HG03039 (cell line): ENCODE measurements around the gene C17orf67.

Experiments
- ATAC-seq: cut with Tn5 transposase; IDR thresholded peaks from one replicate; pipeline ENCODE4 v1.9.1; 2021; ENCODE audit warnings: mild to moderate bottlenecking, moderate library complexity; ENCODE audit not compliant: unreplicated experiment

C17orf67 gene

GRCh38 chr17:56834380-56835263, 902 bp upstream of the C17orf67 start:
- ATAC-seq: peak; percentile 22

DNA sequence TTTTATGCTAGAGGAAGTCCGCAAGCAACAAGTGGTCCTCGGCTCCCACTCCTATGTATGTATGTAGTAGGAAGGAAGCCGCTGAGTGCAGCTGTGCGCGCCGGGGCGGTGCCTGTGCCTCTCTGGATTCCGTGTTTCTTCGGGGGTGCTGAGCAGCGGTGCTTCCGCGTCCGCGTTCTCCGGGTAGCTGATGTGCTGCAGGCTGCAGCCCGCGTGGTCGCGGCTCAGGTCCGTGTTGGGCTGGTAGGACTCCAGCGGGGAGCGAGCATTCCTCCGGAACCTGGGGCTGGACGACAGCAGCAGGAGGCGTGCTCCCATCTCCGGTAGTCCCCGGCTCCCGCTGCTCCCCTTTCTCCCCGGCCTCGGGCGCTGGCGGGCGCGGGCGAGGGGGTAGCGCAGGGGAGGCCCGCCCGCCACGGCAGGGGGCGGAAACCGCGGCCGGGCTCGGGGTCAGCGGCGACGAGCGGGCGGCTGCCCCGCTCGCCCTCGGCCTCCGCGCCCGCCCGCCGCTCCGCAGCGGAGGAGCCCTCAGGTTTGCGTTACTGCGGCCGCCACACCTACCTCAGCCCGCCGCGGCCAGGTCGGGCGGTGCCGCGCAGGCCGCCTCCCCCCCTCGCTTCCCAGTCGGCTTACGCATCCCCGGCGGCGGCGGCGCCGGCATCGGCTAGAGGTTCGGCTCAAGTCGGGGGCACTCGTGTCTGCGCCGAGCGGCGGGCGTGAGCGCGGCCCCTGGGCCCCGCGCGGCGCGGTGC, 487 bp downstream of the C17orf67 start:
- ATAC-seq: peak; percentile 41

DNA sequence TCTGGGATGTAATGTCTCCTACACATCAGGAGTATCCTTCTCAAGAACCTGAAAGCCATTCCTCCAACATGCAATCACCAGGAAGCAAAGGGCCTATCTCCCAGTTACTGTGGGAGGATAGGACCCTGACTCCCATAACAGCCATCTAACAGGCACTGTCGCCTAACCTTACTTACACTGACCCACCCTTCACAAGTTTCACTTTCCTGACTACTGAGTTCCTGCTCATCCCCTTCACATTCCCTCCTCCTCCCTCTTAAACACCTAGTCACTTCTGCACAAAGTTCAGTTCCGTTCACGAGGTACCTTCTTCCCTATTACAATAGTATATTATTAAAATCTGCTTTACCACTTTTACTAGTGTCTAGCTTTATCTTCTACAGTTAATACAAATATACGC, 1.3 kb downstream of the C17orf67 start:
- ATAC-seq: no peak

DNA sequence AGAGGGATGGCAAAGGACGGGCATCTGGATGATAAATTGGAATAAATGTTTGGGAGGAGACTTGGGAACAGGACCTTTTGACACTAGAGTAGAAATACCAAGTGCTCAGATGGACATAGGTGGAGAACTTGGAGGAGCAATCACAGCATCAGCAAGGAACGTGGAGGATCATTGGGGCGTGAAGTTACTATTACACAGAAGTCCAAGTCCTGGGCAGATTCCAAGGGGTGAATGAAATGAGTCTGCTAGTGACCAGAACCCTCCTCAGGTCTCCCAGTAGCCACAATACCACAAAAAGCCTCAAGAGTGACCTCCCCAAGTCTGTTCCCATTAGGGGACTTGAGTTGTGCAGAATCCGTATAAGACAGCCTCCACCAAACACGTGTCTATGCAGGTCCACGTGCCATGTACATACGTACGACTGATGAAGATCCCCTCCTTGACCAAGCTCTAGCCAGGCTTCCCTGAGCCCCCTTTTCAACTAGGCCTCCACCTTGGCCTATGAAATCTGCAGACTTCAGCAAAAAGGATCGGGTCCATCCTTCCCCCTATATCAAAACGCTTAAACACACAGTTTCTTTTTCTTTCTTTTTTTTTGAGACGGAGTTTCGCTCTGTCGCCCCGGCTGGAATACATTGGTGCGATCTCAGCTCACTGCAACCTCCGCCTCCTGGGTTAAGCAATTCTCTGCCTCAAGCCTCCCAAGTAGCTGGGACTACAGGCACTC, 2.2 kb downstream of the C17orf67 start:
- ATAC-seq: no peak

DNA sequence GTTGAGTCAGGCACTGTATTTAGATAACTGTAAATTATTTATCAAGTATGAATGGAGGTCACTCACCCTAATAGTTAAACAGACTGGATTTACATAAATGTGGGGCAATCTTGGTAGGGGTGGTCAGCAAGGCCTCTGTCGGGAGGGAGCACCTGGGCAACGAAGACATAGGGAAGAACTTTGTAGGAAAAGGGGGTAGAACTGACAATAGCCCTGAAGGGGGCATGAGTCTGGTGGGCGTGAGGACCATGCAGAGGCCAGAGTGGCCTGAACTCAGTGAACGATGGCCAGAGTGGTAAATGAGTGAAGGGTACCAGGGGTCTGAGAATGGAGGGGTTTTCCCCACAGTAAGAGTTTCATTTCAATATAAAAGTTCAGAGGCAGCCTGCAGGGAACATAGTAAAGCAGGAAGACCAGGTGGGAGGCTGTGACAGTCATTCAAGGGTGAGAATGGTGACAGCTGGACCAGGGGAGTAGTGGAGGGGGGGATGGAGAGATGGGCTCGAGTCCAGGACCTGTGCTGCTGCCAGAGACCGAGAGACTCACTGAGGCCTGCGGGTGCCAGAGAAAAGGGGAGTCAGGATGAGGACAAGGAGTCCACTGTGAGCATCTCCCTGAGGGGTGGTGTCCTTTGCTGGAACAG, 2.9 kb downstream of the C17orf67 start:
- no peak for ATAC-seq

- no peak for ATAC-seq
Measured at GRCh38 chr17:56826611-56827414, 6.9 kb downstream of the C17orf67 start.

DNA sequence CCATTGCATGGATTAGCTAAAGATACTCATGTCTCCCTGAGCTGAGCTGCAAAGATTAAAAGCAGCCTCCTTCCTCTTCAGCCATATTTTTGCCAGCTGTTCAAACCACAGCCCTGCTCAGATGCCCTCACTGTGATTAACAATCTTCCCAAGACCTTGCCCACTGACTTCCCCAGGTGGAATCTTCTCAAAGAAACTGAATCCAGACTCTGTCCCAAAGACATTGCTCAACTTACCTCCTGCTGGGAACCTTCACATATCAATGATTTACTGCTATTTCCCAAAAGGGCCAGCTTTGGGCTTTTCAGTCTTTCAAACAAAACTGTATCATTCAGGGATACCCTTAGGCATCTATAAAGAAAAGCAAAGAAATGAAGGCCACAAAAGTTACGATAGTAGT, 9.2 kb downstream of the C17orf67 start:
- ATAC-seq: no peak

DNA sequence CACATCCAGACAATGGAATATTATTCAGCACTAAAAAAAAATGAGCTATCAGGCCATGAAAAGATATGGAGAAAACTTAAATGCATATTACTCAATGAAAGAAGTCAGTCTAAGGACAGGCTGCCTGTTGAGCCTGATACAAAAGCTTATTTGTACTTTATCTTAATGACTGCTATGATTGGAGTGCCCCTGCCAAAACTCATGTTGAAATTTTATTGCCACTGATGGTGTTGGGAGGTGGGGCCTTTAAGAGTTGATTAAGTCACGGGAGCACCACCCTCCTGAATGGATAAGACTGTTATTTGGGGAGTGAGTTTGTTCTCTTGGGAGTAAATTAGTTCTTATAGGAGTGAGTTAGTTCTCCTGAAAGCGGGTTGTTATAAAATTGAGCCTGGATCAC, 9.9 kb downstream of the C17orf67 start:
- no peak for ATAC-seq

DNA sequence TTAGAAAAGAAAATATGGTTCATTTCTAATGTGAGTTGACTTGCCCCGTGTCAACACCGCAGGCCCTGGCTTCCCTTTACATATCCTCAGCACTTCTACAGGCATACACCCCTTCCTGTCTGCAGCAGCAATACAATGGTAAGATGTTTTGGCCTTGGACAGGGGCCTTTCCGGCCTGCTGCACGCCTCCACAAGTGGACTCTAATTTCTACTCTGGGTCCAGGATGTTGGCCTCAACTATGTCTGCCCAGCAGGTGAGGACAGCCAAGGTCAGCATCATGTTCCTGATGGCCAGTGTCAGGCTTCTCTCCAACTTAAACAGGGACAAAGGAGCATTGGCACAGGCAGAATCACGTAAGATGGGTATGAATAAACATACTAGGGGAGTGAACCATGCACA, 11.0 kb downstream of the C17orf67 start:
- no peak for ATAC-seq

DNA sequence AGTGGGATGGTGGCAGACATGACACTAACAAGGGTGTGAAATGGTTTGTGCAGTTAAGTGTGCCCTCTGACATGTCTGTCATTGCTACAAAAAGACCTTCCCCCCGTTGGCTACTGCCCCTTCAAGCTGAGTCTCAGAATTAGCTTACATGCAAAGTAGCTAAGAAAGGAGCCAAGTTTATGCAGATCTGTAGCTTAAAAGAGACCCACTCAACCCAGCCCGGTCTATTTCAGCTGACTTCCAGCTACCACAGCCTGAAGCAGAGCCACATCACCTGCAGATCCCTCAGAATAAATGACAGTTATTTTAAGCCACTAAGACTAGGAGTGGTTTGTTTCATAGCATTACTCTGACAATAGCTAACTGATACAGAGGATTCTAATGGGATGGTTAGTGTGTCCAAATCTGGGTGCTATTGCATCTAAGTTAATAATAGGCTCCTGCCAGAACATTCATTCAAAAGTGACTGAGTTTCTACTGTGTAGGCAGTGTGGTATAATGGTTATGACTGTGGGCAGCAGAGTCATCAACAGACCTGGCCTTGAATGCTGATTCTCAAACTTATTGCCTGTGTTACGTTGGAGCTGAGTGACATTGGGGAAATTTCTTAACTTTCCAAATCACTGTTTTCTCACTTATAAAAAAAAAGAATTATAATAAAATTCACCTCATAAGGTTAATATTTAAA, 11.7 kb downstream of the C17orf67 start:
- no peak for ATAC-seq

- no peak for ATAC-seq
Measured at GRCh38 chr17:56820207-56820606, 13.5 kb downstream of the C17orf67 start.

GRCh38 chr17:56819431-56820145, 14.1 kb downstream of the C17orf67 start:
- peak; percentile 53 for ATAC-seq

- ATAC-seq: no peak
Measured at GRCh38 chr17:56819030-56819429, 14.7 kb downstream of the C17orf67 start.

DNA sequence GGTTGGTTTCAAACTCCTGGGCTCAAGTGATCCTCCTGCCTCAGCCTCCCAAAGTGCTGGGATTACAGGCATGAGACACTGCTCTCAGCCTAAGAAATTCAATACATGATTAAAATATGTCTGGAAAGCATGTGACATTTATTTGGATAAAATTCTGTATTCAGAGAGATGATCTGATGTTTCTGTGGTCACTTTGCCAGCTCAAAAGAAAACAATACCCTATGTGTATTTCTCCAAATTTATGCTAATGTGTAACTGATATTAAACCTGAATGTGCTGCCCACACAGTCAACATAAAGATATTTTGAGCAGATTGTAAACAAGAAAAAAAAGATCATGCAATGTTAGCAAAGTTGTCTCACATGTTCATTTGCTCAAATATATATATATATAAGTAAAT, 16.7 kb downstream of the C17orf67 start:
- no peak for ATAC-seq

GRCh38 chr17:56815711-56816110, 18.0 kb downstream of the C17orf67 start:
- no peak for ATAC-seq

- ATAC-seq: no peak
Measured at GRCh38 chr17:56812901-56813388, 20.8 kb downstream of the C17orf67 start.

DNA sequence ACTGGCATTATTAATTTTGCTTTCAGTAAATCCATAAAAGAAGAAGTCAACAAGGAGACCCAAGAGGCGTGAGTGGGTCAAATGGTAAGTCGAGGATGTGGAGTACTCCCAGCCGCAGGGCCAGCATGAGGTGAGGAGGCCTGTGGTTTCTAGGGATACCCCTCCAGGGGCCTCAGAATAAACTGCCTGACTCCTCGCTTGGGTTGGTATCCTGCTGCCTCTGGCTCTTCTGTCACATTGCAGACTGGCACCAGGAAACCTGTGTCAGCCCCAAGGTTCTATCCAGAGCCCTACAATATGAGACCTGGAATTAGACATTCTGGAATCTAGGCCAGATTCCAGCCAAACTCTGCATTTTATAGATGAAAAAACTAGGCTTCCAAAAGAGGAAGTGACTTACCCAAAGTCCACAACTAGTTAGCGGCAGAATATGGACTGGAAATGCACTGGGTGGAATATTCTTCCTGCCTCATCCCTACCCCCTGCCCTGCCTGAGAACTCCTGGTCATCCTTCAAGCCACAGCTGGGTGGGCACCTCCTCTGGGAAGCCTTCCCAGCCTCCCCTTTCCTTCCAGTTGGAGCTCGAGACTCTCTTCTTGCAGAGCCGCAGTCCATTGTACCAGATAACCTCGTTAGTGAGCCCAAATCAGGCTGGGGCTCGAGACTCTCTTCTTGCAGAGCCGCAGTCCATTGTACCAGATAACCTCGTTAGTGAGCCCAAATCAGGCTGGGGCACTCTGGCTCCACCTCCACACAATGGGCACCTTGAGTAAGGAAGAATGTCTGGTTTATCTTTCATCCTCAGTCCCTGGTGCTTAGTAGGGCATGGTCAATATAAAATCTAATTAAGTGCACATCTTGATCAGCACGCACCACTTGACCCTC, 22.6 kb downstream of the C17orf67 start:
- no peak for ATAC-seq

- ATAC-seq: no peak
Measured at GRCh38 chr17:56810343-56810742, 23.4 kb downstream of the C17orf67 start.
